Measurements from ENCODE around the gene ITPR2.

ITPR2 gene

GRCh38 chr12:26831951-26832821 lies 808 bp downstream of the ITPR2 start:
- POLR2A ChIA-PET (ENCODE audit: low non-redundant PET) = no interaction called here
- CTCF ChIA-PET = interaction anchor here (0.5 to 0.9 kb wide), 4 partner anchors 19 to 235 kb away, joined by 3 to 4 read pairs (median 3); no protein-coding TSS in a partner anchor
- peak; percentile 56 for DNase-seq (ENCODE audit: low spot score)
- H3K27ac ChIP-seq = peak overlapping the region; percentile 87
- TF ChIP-seq, protein P1, sequence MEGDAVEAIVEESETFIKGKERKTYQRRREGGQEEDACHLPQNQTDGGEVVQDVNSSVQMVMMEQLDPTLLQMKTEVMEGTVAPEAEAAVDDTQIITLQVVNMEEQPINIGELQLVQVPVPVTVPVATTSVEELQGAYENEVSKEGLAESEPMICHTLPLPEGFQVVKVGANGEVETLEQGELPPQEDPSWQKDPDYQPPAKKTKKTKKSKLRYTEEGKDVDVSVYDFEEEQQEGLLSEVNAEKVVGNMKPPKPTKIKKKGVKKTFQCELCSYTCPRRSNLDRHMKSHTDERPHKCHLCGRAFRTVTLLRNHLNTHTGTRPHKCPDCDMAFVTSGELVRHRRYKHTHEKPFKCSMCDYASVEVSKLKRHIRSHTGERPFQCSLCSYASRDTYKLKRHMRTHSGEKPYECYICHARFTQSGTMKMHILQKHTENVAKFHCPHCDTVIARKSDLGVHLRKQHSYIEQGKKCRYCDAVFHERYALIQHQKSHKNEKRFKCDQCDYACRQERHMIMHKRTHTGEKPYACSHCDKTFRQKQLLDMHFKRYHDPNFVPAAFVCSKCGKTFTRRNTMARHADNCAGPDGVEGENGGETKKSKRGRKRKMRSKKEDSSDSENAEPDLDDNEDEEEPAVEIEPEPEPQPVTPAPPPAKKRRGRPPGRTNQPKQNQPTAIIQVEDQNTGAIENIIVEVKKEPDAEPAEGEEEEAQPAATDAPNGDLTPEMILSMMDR (conservative IDR thresholded peaks at IDR 0.05; ENCODE audit: low read depth) = no peak

DNA sequence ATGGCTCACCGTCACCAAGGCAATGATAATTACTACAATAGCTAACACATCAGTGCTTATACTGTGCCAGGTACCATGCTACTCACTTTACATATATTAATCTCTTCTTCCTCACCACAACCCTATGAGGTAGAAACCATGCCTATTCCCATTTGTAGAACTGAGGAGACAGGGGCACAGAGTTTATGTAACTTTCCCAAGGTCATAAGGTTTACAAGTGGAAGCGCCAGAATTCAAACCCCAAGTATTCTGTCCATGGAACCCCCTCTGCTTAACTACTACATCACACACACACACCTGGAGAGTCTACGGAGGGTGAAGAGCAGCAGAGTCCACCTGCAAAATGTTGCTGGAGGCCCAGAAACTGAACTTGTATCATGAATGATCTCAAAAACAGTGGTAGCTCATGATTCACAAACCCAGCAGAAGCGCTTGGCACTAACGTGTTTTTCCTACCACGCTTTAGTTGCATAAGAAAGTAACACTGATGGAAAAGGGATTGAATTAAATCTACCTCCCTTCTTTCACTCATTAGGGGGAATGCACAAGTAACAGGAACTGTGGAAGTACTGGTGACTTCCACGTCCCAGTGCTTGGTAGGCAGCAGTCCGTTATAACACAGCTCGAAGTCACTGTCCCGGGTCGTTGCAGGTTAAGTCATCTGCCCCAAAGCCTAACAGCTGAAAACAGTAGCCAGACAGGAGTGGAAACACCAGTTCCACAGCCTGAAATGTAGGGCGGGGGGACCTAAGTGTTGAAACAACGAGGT lies 2.0 kb downstream of the ITPR2 start:
- TF ChIP-seq, protein P1 (conservative IDR thresholded peaks at IDR 0.05; ENCODE audit: low read depth) = no peak
- DNase-seq (ENCODE audit: low spot score) = no peak
- POLR2A ChIA-PET (ENCODE audit: low non-redundant PET) = no interaction called here
- H3K27ac ChIP-seq = no peak overlapping the region
- CTCF ChIA-PET = no interaction called here

DNA sequence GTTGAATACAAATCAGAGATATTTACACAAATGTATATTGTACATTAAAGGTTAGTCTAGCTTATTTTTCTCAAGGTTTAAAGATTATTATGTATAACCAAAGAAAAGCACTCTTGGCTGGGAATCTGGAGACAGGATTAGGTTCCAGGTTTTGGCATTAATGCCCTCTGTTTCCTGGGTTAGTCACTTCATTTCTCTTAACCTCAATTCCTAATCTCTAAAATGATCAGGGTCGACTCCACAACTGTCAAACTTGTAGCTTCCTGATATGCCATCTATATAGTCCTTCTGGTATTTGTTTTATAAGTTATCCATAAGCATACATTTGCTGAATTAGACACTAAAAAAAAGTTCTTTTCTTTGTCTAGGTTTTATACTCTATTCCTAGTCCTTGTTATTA lies 2.6 kb downstream of the ITPR2 start:
- no peak overlapping the region for H3K27ac ChIP-seq
- no peak for DNase-seq (ENCODE audit: low spot score)
- TF ChIP-seq, protein P1 (conservative IDR thresholded peaks at IDR 0.05; ENCODE audit: low read depth) = no peak
- CTCF ChIA-PET = interaction anchor here (0.6 kb wide), 1 partner anchor 495 kb away, joined by 3 read pairs; no protein-coding TSS in a partner anchor
- POLR2A ChIA-PET (ENCODE audit: low non-redundant PET) = no interaction called here

DNA sequence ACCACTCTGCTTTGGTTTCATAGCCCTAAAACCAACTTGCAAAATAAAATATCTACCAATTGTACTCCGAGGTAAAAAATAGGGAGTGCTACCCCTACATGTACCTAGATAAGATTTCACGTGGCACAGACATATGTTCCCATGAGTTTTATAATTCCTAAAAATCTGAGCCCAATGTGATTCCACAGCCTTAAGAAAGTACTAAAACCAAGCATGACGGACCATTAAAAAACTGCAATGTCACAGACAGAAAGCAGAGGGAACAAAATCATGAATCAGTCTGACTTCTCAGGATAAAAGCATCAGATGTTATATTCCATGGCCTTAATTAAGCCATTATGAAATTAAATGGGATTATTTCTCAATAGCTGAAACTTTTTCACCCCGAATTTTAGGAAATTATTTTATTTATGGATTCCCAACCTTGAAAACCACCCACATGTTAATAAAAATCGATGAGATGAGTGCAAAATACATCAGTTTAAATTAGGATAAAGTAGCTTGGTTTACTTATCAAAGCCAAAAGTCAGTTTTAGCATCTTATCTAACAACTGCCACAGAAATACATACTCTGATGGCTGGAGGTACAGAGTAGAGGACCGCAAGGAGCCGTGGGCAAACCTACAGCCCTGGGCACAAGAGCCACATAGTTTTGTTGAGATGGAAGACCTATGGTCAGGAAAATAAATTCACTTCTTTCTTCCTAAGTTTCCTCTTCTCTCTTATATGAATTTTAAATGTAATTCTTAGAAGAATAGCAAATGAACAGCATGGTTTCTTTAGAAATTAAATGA lies 4.5 kb downstream of the ITPR2 start:
- TF ChIP-seq, protein P1 (conservative IDR thresholded peaks at IDR 0.05; ENCODE audit: low read depth) = no peak
- ChIA-PET CTCF (no interaction called here), POLR2A (ENCODE audit: low non-redundant PET) (no interaction called here)
- H3K27ac ChIP-seq = no peak overlapping the region
- DNase-seq (ENCODE audit: low spot score) = no peak

DNA sequence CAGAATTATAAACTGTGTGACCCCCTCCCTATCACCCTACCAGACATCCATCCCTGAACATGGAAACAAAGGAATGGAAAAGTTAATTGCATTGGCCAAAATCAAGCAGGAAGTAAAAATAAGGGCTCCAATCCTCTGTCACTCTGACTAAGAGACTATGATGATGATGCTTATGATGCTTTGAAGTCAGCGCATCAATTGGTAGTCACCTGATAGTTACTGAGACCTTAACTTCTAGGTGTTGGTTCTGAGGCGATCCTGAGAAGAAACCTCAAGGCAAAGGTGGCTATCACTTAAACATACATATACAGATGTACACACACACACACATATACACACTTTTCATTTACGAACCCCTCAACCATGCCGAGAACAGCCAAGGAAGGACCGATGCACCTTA lies 6.6 kb downstream of the ITPR2 start:
- ChIA-PET POLR2A (ENCODE audit: low non-redundant PET) (no interaction called here), CTCF (no interaction called here)
- no peak for DNase-seq (ENCODE audit: low spot score)
- TF ChIP-seq, protein P1 (conservative IDR thresholded peaks at IDR 0.05; ENCODE audit: low read depth) = no peak
- no peak overlapping the region for H3K27ac ChIP-seq

DNA sequence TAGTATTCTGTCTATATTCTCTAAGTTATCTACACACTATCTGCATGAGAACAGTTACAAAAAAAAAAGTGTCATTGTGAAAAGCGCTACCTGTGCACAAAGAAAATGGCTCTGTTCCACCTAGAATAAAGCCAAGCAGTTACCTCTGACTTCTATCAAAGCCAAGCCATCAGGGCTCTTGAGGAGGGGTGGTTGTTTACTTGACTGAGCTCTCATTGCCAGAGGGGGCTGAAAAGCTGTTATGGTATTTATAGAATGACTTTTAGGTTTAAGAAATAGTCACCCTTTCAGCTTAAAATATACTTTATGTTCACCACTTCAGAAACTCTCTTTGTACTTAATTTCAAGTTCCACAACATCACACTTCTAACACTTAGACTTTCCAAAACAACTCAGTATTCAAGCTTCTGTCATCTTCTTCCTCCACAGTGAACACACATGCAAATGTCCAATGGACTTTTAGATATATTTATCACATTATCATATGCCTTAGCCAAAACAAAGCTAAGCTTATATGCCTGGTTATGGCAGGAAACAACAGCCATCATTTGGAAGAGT lies 7.5 kb downstream of the ITPR2 start:
- ChIA-PET CTCF (no interaction called here), POLR2A (ENCODE audit: low non-redundant PET) (no interaction called here)
- H3K27ac ChIP-seq = no peak overlapping the region
- TF ChIP-seq, protein P1 (conservative IDR thresholded peaks at IDR 0.05; ENCODE audit: low read depth) = no peak
- no peak for DNase-seq (ENCODE audit: low spot score)

All from RWPE1 (cell line).